ENCODE results near the gene WFDC13.
"Not testable (repeated sequence)": the region's sequence is repeated elsewhere in the genome, so short reads cannot be mapped to it uniquely, and the experiment has no call there.

WFDC13 gene

GRCh38 chr20:45701873-45702272 lies at the start of gene WFDC13:
Gene WFDC13 (plus strand): TSS chr20:45702038. CDS start chr20:45702124, 86 bp downstream.
- no peak for DNase-seq

- not testable (repeated sequence) for DNase-seq
Observed at GRCh38 chr20:45657038-45657437, 44.8 kb upstream of the WFDC13 start.

- DNase-seq, result no peak
Observed at GRCh38 chr20:45670139-45670538, 31.7 kb upstream of the WFDC13 start, which contains the start of gene WFDC11. Gene WFDC11 (minus strand): TSS chr20:45670239. CDS start chr20:45650600, 19,639 bp downstream.

- DNase-seq, result no peak
Observed at GRCh38 chr20:45672765-45673164, 29.1 kb upstream of the WFDC13 start.

GRCh38 chr20:45679650-45680049 lies 22.2 kb upstream of the WFDC13 start:
- no peak for DNase-seq

GRCh38 chr20:45685896-45686295 lies 15.9 kb upstream of the WFDC13 start:
- DNase-seq, result no peak

GRCh38 chr20:45693346-45693745 lies 8.5 kb upstream of the WFDC13 start:
- DNase-seq, result not testable (repeated sequence)

GRCh38 chr20:45695496-45695895 lies 6.3 kb upstream of the WFDC13 start:
- no peak for DNase-seq

- no peak for DNase-seq
Observed at GRCh38 chr20:45701104-45701503, 734 bp upstream of the WFDC13 start.

- no peak for DNase-seq
Observed at GRCh38 chr20:45704969-45705637, 3.3 kb downstream of the WFDC13 start, which contains the start of gene WFDC10B. Gene WFDC10B (minus strand): TSS chr20:45705019. CDS start chr20:45685992, 19,027 bp downstream.

GRCh38 chr20:45716141-45716688 lies 14.4 kb downstream of the WFDC13 start:
- DNase-seq, result not testable (repeated sequence)

GRCh38 chr20:45722047-45722446 lies 20.2 kb downstream of the WFDC13 start, which contains the start of gene SPINT4:
Gene SPINT4 (plus strand): TSS chr20:45722347. CDS start chr20:45722368, 21 bp downstream.
- DNase-seq, result no peak

GRCh38 chr20:45725134-45725533 lies 23.3 kb downstream of the WFDC13 start:
- DNase-seq, result no peak

- no peak for DNase-seq
Observed at GRCh38 chr20:45727044-45727443, 25.2 kb downstream of the WFDC13 start.

- DNase-seq, result no peak
Observed at GRCh38 chr20:45732199-45732598, 30.4 kb downstream of the WFDC13 start.

GRCh38 chr20:45735552-45735951 lies 33.7 kb downstream of the WFDC13 start:
- no peak for DNase-seq

- DNase-seq, result no peak
Observed at GRCh38 chr20:45735988-45736387, 34.1 kb downstream of the WFDC13 start.

- DNase-seq, result no peak
Observed at GRCh38 chr20:45742596-45742995, 40.8 kb downstream of the WFDC13 start.

- DNase-seq, result no peak
Observed at GRCh38 chr20:45745015-45745414, 43.2 kb downstream of the WFDC13 start.

- DNase-seq, result no peak
Observed at GRCh38 chr20:45751721-45752120, 49.9 kb downstream of the WFDC13 start.

GRCh38 chr20:45752746-45753145 lies 50.9 kb downstream of the WFDC13 start:
- DNase-seq, result no peak

GRCh38 chr20:45758096-45758495 lies 56.3 kb downstream of the WFDC13 start:
- DNase-seq, result no peak

Measured in T1000 (cell line).